ENCODE measurements around the gene TFB1M.

DNA sequence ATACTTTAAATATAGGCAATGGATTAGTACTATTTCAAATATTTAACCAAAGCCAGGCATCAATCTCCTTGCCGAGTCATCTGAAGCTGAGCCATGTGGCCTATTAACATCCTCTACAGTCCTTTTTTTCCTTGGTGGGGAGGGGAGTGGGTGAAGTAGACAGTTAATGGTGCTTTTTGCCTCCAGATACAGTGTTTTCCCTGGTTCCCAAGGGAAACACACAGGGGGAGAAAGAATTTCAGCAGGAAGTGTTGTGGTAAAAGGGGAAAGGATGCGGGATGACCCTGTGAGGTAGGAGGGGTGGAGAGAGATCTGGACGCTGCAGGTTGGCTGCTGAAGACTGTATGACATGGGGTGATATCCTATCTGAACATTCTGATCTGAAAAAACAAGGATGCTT is 40.9 kb downstream of the TFB1M start:
- TF ChIP-seq, protein P1, sequence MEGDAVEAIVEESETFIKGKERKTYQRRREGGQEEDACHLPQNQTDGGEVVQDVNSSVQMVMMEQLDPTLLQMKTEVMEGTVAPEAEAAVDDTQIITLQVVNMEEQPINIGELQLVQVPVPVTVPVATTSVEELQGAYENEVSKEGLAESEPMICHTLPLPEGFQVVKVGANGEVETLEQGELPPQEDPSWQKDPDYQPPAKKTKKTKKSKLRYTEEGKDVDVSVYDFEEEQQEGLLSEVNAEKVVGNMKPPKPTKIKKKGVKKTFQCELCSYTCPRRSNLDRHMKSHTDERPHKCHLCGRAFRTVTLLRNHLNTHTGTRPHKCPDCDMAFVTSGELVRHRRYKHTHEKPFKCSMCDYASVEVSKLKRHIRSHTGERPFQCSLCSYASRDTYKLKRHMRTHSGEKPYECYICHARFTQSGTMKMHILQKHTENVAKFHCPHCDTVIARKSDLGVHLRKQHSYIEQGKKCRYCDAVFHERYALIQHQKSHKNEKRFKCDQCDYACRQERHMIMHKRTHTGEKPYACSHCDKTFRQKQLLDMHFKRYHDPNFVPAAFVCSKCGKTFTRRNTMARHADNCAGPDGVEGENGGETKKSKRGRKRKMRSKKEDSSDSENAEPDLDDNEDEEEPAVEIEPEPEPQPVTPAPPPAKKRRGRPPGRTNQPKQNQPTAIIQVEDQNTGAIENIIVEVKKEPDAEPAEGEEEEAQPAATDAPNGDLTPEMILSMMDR (IDR thresholded peaks at IDR 0.05; ENCODE audit: low read length) = no peak
- no peak for TF ChIP-seq EZH2 (optimal IDR thresholded peaks at IDR 0.05; ENCODE audit: low read depth, low read length)

Data from MM.1S (cell line).